GM23338 (cell line): ENCODE results near the gene PCYT2. TPM values are rescaled to one million over a fixed set of nuclear protein-coding genes. Genes with fewer than 3 reads are reported as not detected.

Source experiments
- ATAC-seq: fragments of 200-7000 bp; cut with Tn5 transposase; 3 replicates; pipeline ENCODE4 v1.9.1; 2020
- DNase-seq: peaks from one replicate; pipeline ENCODE4 v3.0.0-alpha.2; 2015; ENCODE audit warnings: low spot score
- H2AFZ ChIP-seq: fragments of 200-600 bp; sonication (generic); 2 replicates; pipeline ENCODE4 v1.8.0; 2016; ENCODE audit warnings: antibody characterized with exemption, mild to moderate bottlenecking, moderate library complexity
- H3F3A ChIP-seq: fragments of 200-600 bp; sonication (generic); replicated peaks from 2 replicates; pipeline ENCODE4 v1.8.0; 2017; ENCODE audit warnings: antibody characterized with exemption, mixed run types, low read depth
- H3K27ac ChIP-seq: fragments of 200-600 bp; sonication (generic); 2 replicates; pipeline ENCODE4 v1.6.1; 2016; ENCODE audit warnings: low read depth
- H3K27me3 ChIP-seq: fragments of 200-600 bp; sonication (generic); 2 replicates; pipeline ENCODE4 v1.8.0; 2016; ENCODE audit warnings: mild to moderate bottlenecking, mixed run types, moderate library complexity; ENCODE audit not compliant: insufficient read depth
- H3K36me3 ChIP-seq: fragments of 200-600 bp; sonication (generic); 2 replicates; pipeline ENCODE4 v1.8.0; 2016; ENCODE audit warnings: mild to moderate bottlenecking; ENCODE audit not compliant: insufficient read depth
- H3K4me1 ChIP-seq: fragments of 200-600 bp; sonication (generic); 2 replicates; pipeline ENCODE4 v1.8.0; 2016; ENCODE audit warnings: mild to moderate bottlenecking, moderate library complexity; ENCODE audit not compliant: insufficient read depth
- H3K4me2 ChIP-seq: fragments of 200-600 bp; sonication (generic); 2 replicates; pipeline ENCODE4 v1.7.1; 2017; ENCODE audit warnings: mixed run types
- H3K4me3 ChIP-seq: fragments of 200-600 bp; sonication (generic); 2 replicates; pipeline ENCODE4 v1.6.1; 2016; ENCODE audit warnings: mixed run types
- H3K79me2 ChIP-seq: fragments of 200-600 bp; sonication (generic); replicated peaks from 2 replicates; pipeline ENCODE4 v1.8.0; 2017; ENCODE audit warnings: mild to moderate bottlenecking; ENCODE audit not compliant: insufficient read depth
- H3K9me2 ChIP-seq: fragments of 200-600 bp; sonication (generic); 2 replicates; pipeline ENCODE4 v1.8.0; 2017; ENCODE audit not compliant: insufficient read depth
- H4K20me1 ChIP-seq: fragments of 200-600 bp; sonication (generic); replicated peaks from 2 replicates; pipeline ENCODE4 v1.8.0; 2017; ENCODE audit warnings: mild to moderate bottlenecking; ENCODE audit not compliant: insufficient read depth
- H3K27ac Mint-ChIP-seq: 2 replicates; pipeline ENCODE4 v1.8.0; 2020; ENCODE audit warnings: inconsistent platforms, mild to moderate bottlenecking, moderate library complexity, mixed read lengths
- H3K27me3 Mint-ChIP-seq: 3 replicates; pipeline ENCODE4 v1.8.0; 2022; ENCODE audit warnings: low read depth, mild to moderate bottlenecking, moderate library complexity, mixed read lengths, inconsistent platforms; ENCODE audit not compliant: insufficient read depth, poor library complexity
- H3K36me3 Mint-ChIP-seq: 3 replicates; pipeline ENCODE4 v1.8.0; 2021; ENCODE audit warnings: low read depth, mild to moderate bottlenecking, inconsistent platforms, moderate library complexity, mixed read lengths
- H3K4me1 Mint-ChIP-seq: 3 replicates; pipeline ENCODE4 v1.8.0; 2020; ENCODE audit warnings: mild to moderate bottlenecking, inconsistent platforms, mixed read lengths
- H3K4me3 Mint-ChIP-seq: 3 replicates; pipeline ENCODE4 v1.8.0; 2021; ENCODE audit warnings: moderate library complexity, mild to moderate bottlenecking, inconsistent platforms, mixed read lengths
- H3K9me3 Mint-ChIP-seq: 3 replicates; pipeline ENCODE4 v1.8.0; 2020; ENCODE audit warnings: moderate library complexity, mild to moderate bottlenecking, inconsistent platforms, mixed read lengths
- CREB1 ChIP-seq: fragments of 250-450 bp; sonication (Bioruptor Pico); IDR thresholded peaks from 2 replicates; pipeline ENCODE4 v1.5.0; 2020; ENCODE audit warnings: low read depth, mild to moderate bottlenecking, moderate library complexity
- CTCF ChIP-seq, 2 experiments: fragments of 200-600 bp in 1 of 2; sonication (generic) in 1 of 2; conservative IDR thresholded peaks; 2 replicates each; pipeline versions ENCODE4 v1.5.1 to v1.6.1; 2016 to 2017; ENCODE audit warnings: antibody characterized with exemption in 2 of 2, low read depth in 2 of 2, mild to moderate bottlenecking in 2 of 2, moderate library complexity in 1 of 2
- ETS1 ChIP-seq: IDR thresholded peaks from 2 replicates; pipeline ENCODE4 v1.6.1; 2016; ENCODE audit warnings: antibody characterized with exemption
- EZH2 ChIP-seq: fragments of 200-600 bp; sonication (generic); IDR thresholded peaks from one replicate; pipeline ENCODE4 v1.8.0; 2017; ENCODE audit warnings: antibody characterized with exemption, mild to moderate bottlenecking, low read depth; ENCODE audit not compliant: unreplicated experiment
- EZH2phosphoT487 ChIP-seq: fragments of 200-600 bp; sonication (generic); IDR thresholded peaks from one replicate; pipeline ENCODE4 v1.8.1; 2018; ENCODE audit warnings: antibody characterized with exemption; ENCODE audit not compliant: unreplicated experiment
- JUNB ChIP-seq: IDR thresholded peaks from one replicate; pipeline ENCODE4 v1.6.1; 2016; ENCODE audit warnings: antibody characterized with exemption; ENCODE audit not compliant: unreplicated experiment
- NANOG ChIP-seq: IDR thresholded peaks from 2 replicates; pipeline ENCODE4 v1.6.1; 2016; ENCODE audit warnings: antibody characterized with exemption, borderline replicate concordance
- POLR2AphosphoS5 ChIP-seq: IDR thresholded peaks from 2 replicates; pipeline ENCODE4 v1.6.1; 2016; ENCODE audit warnings: antibody characterized with exemption, low read depth
- REST ChIP-seq: IDR thresholded peaks from one replicate; pipeline ENCODE4 v1.6.1; 2018; ENCODE audit warnings: antibody characterized with exemption; ENCODE audit not compliant: unreplicated experiment
- STAT1 ChIP-seq: IDR thresholded peaks from one replicate; pipeline ENCODE4 v1.6.1; 2016; ENCODE audit warnings: antibody characterized with exemption; ENCODE audit not compliant: unreplicated experiment
- ZNF114 ChIP-seq: fragments of 250-450 bp; sonication (Bioruptor Pico); IDR thresholded peaks from 2 replicates; pipeline ENCODE4 v1.5.0; 2020; ENCODE audit warnings: mild to moderate bottlenecking, moderate library complexity
- ZNF331 ChIP-seq: fragments of 250-450 bp; sonication (Bioruptor Pico); IDR thresholded peaks from 2 replicates; pipeline ENCODE4 v1.5.0; 2020; ENCODE audit warnings: low read depth, mild to moderate bottlenecking, moderate library complexity
- ZNF462 ChIP-seq: fragments of 250-450 bp; sonication (Bioruptor Pico); IDR thresholded peaks from 2 replicates; pipeline ENCODE4 v1.5.0; 2020; ENCODE audit warnings: mild to moderate bottlenecking, moderate library complexity
- polyA plus RNA-seq: library from polyadenylated mRNA; unstranded; fragments of >200 nt; fragmentation: Nextera tagmentation; extraction: Ambion mirVana; gene quantifications from 2 replicates; pipeline ENCODE4 v1.2.1, GENCODE V29; 2016
- total RNA-seq: library from RNA; depleted of rRNA; stranded (reverse); fragments of >200 nt; shearing (Covaris generic); gene quantifications from 2 replicates; pipeline ENCODE4 v1.2.3, GENCODE V29; 2014

PCYT2 gene
- total and polyA plus RNA-seq, 2 experiments from 2014 or later, result 51.6 to 82.9 TPM

- H3K27me3 Mint-ChIP-seq, result peaks cover 33% of the 10 kb centered on the region
- no peaks in the 10 kb centered on the region for H3K9me3 Mint-ChIP-seq
- Histone ChIP-seq H3K27me3 (no peaks in the 10 kb centered on the region), H2AFZ (no peak overlapping the region), H3K9me2 (no peaks in the 10 kb centered on the region), H3K4me1 (peaks cover 8% of the 10 kb centered on the region; the same call in 1 of the 2 replicates), H3F3A (peaks cover 24% of the 10 kb centered on the region), H4K20me1 (peaks cover 15% of the 10 kb centered on the region; the same call in 1 of the 2 replicates), H3K4me3 (peak overlapping the region; percentile 95), H3K27ac (no peak overlapping the region), H3K79me2 (peaks cover 58% of the 10 kb centered on the region), H3K4me2 (peak overlapping the region; percentile 96), H3K36me3 (peaks cover 44% of the 10 kb centered on the region)
- ATAC-seq (no peak), DNase-seq (no peak)
- TF ChIP-seq ZNF331 (CRISPR knock-in tag), result no peak
- no peak for TF ChIP-seq ZNF462 (CRISPR knock-in tag)
- no peak for TF ChIP-seq ZNF114
- no peak for TF ChIP-seq REST
- TF ChIP-seq NANOG, result no peak
- no peak for TF ChIP-seq CREB1 (CRISPR knock-in tag)
- no peak for TF ChIP-seq JUNB
- TF ChIP-seq STAT1, result no peak
- TF ChIP-seq POLR2AphosphoS5, result no peak
- TF ChIP-seq CTCF (conservative IDR thresholded peaks at IDR 0.05; ENCODE audit: low read depth in 2 of 2), result no peak
- no peak for TF ChIP-seq EZH2
- no peak for TF ChIP-seq ETS1
- TF ChIP-seq EZH2phosphoT487, result no peak
- peaks cover 64% of the 10 kb centered on the region for H3K36me3 Mint-ChIP-seq
- H3K4me3 Mint-ChIP-seq, result peak overlapping the region; percentile 91
- H3K4me1 Mint-ChIP-seq, result peaks cover 4% of the 10 kb centered on the region; the same call in 1 of the 3 replicates
- peak overlapping the region; percentile 99 for H3K27ac Mint-ChIP-seq
These were observed 20.0 kb downstream of the PCYT2 start for GRCh38 chr17:81891303-81891552.
